NCI-H524 (cell line): Measurements from ENCODE around the gene GUCA2B.

Source experiments
- DNase-seq, 2 experiments: peaks; one replicate each; lab custom pipeline; 2025; lab: John Stamatoyannopoulos, UW

The GUCA2B gene

DNA sequence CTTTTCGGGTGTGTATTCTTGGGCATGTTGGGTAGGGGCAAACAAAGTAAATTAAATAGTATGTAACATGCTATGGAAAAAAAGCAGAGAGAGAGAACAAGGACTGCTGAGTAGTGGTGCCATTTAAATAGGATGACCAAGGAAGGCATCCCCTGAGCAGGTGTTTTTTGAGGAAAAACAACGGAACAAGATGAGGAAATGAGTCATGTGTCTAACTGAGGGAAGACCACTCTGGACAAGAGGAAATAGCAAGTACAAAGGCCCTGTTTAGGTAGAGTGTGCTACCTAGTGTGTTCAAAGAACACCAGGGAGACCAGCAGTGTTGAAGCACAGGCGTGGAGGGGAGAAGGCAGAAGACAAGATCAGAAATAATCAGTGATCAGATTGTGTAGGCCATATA, 31.4 kb downstream of the GUCA2B start:
- no peak for DNase-seq

DNA sequence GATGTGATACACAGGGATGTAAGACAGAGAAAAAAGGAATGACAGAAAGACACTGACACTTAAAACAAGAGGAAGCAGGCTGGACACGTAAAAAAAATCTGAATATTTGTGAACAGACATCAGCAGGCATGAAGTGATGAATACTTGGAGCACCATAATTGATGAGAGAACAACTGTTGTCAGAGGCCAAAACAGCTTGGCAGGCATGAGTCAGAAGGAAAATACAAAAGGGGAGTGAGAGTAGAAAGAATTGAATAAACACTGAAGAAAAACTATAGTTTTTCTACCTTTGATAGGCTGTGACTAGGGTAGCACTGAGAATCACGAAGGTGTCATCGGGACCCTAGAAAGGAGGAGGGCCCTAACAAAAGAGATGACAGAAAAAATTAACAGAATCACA, 32.9 kb downstream of the GUCA2B start:
- DNase-seq = no peak

DNA sequence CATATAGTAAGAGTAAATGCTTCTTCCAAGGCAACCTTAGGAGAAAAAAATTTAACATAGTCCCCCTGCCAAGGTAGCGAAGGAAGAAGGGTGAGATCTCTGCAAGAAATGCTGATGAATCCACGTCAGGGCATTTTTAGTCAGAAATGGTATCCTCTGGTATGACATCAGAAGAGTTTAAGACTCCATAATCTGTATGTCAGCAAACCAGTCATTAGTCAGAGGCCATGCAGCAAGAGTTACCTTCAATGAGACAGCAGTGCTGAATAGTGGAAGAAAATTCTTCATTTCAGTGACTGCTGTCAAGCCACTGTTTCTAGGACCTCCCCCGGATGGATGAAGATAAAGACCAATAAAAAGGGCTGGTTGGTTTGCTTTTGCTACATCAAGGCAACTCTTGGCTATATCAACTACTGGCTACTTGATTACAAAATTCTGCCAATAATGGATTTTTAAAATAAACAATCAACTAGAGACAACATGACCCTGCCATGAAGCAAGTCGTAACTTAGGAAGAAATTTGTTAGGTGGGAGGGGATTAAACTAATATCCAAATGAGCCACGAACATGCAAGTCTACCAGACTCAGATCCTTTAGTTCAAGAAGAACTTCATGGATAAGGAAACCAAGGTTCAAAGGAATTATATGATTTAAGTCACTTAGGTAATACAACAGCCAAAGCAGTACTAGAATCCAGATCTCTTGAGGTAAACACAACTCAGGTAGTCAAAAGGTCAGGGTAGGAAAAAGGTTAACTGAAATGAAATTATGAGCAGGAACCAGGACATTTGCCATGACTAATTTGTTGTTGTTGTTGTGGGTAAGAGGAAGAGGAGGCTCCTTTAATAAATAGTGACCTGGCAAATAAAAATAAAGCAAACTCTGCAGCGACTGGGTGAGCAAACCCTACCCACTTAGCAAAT, 37.0 kb downstream of the GUCA2B start:
- no peak for DNase-seq

DNA sequence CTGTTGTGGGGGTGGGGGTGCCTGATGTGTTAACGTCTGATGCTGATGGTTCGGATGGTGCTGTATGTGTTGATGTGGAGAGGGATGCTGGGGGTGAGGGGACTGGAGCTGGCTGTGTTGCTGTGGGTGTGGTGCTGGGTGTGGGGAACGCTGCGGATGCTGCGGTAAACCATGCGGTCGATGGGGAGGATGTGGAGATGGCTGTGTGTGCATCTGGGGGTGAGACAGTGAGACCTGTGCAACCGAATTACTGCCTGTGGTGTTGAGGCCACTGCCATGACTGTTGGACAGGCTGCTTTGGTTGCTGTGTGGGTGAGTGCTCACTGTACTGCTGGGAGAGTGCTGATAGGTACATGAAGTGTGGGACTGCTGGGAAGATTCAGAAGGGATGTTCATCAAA, 38.1 kb downstream of the GUCA2B start:
- DNase-seq = no peak

DNA sequence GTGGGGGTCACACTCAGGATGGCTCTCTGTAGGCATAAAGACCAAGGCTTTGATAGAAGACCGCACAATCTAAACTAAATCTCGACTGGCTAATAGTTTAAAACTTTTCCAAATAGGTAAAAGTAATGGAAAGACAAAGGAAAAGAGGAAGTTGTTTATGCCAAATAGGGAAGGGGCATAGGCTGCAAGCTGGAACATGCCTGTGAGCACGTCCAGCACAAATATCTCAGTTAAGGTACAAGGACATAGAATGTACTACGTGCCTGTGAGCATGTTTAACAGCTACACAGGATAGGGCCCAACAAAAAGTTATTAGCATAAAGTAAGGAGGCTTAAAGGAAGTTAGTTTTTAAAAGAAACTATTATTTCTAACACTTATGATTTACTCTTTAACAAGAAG, 38.9 kb downstream of the GUCA2B start:
- DNase-seq = no peak

DNA sequence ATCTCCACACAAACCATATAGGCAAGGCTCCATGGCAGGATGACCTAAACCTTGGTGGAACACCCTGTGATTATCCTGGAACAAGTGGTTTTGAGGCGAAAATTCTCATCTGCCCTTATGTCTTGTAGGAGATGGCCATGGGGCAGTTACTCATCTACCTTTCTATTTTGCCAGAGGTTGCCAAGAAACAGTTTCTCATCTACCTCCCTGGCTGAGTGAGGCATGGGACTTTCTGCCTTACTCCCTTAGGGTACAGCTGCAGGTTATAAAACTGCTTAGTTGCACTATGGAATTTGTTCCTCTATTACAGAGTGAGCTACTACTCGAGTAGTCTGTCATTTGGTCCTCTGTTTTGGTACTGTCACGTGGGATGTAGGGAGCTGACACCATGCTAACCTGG, 42.6 kb downstream of the GUCA2B start:
- DNase-seq = no peak

DNA sequence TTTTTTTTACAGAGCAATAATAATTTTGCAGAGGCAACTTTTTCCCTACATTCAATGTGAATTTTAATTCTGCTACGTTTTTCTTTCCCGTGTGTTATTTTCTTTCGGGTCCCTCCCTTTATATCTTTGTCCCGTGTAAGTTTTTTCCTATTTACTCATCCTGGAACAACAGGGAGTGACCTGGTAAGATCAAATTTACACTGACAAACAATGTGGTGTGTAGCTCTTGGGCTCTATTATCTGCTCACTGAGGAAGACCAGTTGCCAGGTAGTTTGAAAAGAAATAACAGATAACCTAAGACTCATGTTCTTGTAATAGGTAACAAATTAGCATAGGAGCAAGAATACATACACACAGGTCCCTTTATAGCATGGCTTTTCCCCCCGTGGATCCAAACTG, 45.0 kb downstream of the GUCA2B start:
- no peak for DNase-seq

DNA sequence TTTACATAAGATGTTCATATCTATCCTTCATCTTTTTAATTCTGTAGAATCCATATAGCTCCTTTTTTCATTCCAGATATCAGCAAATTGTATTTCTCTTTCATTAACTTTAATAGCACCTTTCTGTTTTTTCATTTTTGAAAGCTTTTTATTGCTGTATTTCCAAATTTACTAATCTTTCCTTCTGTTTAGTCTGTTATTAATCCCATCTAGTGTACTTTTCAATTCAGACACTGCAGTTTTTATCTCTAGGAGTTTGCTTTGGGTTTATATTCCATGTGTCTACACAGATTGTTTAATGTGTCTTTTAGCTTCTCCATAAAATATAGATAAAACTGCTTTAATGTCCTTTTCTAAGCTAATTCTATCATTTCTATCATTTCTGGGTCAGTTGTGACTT, 48.8 kb downstream of the GUCA2B start:
- DNase-seq = no peak
